GM18498 (cell line): Measurements from ENCODE around the gene ACAP2.
"Not testable (repeated sequence)": the region's sequence is repeated elsewhere in the genome, so short reads cannot be mapped to it uniquely, and the experiment has no call there.

ENCODE experiments used
- ATAC-seq: cut with Tn5 transposase; IDR thresholded peaks from one replicate; pipeline ENCODE4 v1.9.1; 2021; ENCODE audit warnings: mild to moderate bottlenecking, moderate library complexity; ENCODE audit not compliant: unreplicated experiment

The ACAP2 gene

DNA sequence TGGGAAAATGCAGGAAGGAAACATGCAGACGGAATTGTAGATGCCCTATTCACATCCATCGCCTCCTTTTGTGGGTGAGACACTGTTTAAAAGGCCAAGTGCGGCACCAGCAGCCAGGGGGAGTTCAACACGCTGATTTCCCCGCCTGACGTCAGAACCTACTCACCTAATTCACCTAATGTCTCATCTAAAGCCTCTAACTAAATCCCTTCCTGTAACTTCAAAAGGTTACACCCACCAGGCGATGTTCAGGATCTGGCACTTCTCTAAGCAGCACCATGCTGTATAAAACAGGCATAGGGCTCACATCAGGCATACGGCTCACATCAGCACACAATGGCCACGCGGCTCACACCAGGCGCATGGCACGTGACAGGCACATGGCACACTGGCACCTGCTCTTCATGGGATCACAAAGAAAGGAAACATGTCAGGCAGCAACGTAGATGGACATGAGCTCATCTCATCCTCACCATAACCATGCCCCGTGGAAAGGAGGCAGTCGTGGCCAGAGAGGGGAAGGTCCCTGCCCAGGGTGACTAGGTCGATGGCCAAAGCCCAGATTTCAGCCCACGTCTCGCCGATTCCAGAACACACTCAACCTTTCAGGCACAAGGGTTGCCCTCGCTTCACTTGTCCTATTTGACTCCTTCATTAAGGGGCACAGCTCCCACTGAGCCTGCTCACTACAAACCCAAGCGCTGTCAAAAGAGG, 193.6 kb downstream of the ACAP2 start:
- no peak for ATAC-seq

DNA sequence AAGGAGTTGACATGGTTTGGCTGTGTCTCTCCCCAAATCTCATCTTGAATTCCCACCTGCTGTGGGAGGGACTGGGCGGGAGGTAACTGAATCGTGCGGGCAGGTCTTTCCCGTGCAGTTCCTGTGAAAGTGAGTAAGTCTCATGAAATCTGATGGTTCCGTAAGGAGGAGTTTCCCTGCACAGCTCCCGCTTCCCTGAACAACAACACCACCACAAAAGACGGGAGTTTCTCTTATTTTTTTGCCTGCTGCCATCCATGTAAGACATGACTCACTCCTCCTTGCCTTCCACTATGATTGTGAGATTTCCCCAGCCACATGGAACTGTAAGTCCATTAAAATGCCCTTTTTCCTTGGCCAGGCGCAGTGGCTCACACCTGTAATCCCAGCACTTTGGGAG, 194.5 kb downstream of the ACAP2 start:
- ATAC-seq, result no peak

DNA sequence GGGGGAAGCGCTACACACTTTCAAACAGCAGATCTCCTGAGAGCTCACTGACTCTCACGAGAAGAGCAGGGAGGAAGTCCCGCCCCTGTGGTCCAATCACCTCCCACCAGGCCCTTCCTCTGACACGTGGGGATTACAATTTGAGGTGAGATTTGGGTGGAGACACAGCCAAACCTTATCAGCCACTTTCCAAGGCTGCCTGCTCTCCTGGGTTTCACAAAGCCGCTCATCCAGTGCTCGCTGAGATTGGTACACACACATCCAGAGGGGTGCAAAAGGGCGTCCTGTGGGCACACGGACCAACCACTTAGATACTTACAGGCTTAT, 195.0 kb downstream of the ACAP2 start:
- ATAC-seq, result no peak

DNA sequence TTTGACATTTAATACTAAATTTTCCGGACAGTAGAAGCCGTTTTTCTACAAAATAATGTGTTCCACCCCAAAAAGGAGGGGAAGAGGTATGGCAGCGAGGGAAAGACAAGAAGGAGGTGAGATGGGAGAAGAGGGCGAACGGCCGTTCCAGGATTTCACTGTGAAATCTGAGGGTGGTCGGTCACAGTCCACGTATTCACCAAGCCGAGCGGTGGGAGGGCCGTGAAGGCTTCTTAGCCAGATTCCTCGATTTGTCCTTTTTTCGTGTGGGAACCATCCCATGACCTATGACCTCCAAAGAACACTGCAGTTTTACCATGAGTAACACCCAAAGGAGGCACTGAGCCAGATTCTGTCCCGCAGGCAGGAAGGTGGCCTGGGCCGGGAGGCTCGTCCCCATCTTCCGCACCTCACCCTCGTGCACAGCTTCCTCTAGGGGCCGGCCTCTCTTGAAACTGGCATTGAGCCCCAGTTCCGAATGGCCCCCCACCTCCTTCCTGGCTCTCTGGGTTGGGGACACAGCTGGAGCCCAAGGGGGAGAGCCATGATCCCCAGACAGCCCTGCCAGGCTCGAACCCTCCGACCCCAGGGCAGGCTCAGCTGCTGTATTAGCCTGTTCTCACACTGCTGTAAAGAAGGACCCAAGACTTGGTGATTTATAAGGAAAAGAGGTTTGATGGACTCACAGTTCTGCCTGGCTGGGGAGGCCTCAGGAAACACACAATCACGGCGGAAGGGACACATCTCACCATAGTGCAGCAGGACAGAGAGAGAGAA, 195.5 kb downstream of the ACAP2 start:
- no peak for ATAC-seq

DNA sequence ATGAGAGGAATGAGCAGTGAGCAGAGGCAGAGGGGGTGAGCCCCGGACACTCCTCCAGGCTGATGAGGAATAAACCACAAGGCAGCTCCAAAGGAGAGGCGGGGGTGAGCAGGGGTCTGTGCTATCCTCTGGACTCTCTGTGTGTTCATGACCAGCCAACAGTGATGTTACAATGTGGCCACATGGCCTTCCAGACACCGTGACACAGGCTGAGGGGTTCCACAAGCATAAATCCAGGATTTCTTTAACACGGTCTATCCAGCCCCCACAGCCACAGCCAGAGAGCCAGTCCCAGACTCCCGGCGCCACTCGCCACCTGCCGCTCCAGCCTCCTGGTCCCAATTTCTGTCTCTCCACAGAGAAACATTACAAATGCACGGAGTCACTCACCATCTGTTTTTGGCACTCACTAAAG, 196.2 kb downstream of the ACAP2 start:
- no peak for ATAC-seq

DNA sequence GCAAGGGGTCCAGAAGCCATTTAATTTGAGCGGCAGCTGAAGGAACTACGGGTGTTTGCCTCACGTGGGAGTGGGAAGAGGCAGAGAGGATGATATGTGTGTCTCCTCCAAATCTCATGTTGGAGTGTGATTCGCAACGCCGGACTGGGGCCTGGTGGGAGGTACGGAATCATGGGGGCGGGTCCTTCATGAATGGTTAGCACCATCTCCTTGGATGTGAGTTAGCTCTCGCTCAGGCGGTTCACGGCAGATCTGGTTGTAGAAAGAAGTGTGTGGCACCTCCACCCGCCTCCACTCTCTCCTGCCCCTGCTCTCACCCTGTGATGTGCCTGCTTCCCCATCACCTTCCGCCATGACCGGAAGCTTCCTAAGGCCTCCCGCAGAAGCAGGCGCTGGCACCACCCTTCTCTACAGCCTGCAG, 197.3 kb downstream of the ACAP2 start:
- no peak for ATAC-seq

DNA sequence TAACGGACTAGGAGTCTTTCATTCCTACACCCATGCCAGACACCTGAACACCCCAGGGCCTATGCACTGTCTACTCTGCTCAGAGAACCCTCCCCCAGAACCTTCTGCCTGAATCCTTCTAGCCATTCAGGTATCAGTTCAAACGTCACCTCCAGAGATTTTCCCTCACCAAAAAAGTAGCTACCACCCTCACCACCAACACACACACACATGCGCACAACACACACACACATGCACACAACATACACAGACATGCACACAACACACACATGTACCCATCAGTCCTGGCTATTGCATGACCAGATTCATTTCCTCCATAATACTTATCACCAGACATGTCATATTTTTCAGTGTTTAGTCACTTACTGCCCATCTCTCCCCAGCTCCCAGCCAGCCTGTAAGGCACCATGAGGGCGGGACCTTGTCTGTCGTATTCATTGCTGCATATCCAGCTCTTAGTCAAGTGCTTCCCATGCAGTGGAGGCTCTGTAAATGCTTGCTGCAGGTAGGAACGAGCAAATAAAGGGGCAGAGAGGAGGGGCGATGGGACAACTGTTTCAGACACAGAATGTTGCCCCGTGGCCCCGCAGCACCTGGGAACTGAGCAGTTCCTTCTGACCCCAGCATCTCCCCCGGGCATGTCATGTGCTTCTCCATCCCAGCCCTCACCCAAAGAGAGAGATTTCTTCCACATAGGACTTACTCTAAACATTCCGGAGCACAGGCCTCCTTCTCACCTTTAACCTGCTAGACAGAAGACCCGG, 201.0 kb downstream of the ACAP2 start:
- ATAC-seq, result no peak

DNA sequence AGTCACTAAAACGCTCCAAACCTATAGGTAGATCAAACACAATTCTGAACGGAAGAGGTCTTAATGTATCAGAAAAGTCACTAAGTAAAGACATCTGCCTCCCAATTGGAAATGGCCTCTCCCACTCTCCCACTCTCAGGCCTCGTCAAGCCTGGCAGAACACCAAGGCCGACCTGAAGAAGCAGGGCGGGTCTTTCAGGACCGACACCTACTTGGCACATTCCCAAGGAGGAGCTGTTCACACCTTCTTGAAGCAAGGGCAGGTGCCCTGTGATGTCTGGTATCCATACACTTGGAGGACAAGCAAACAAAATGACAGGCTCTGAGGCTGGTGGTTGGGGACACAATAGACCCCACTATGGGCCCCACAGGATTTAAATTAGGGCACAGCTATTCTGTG, 201.9 kb downstream of the ACAP2 start:
- ATAC-seq, result no peak

DNA sequence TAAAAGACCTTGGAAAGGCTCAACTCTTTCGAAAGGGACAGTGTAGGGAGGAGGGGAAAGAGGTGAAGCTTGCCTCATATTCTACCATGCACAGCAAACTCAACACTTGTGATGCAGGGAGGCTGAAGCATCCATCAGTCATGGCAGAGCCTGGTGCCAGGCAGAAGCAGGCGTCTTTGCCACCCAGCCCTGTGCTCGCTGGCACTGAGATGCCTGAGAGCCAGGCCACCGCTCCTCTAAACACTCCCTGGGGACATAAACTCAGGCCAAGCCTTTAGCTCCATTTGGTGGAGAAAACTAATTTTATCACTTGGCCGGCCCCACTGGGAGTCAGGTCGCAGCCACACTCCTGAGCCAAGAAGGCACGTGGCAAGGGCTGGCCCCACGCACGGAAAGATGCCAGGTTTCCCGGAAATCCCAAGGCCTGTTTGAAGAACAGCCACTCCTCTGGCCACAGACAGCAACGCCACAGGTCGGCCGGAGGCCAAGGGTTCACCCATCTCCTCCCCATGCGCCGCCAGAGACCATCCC, 202.6 kb downstream of the ACAP2 start:
- no peak for ATAC-seq

DNA sequence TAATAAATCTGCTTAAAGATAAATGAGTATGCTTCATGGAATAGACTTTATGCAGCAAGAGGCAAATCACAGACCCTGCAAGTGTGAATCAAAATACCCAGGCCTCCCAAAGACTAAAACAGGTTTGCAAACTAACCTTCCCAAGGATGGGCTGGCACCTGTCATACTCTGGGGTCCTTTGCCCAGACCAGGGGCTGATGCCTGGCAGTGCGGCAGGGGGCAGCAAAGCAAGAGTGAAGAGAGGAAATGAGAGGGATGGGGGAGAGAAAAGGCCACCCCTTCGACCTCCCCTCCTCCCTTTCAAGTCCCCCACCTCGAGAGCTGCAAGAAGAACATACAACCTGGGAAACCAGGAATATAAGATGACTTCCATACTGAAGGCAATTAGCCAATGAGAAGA, 203.7 kb downstream of the ACAP2 start:
- no peak for ATAC-seq

DNA sequence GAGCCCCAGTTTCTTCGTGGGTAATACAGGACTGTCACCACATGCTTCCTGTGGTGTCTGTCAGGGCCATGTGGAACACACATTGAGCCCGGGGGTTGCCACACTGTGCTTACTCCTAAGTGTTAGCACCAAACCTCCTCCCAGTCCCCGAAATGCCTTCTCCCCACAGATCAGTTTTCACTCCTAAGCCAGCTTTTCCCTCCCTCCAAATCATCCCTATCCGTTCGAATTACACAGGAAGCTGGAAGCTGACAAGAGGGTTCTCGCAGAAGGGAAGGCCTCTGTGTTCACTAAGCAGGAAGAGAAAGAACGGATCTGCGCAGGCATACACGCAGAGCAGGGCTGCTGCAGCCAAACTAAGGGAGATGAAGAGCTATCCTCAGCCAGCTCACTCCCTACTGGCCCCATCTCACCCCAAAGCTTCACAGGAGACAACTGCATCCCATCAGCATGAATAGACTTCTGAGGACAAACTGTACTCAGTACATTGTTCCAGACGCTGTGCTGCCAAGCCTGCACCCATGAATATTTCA, 204.2 kb downstream of the ACAP2 start:
- ATAC-seq, result no peak

DNA sequence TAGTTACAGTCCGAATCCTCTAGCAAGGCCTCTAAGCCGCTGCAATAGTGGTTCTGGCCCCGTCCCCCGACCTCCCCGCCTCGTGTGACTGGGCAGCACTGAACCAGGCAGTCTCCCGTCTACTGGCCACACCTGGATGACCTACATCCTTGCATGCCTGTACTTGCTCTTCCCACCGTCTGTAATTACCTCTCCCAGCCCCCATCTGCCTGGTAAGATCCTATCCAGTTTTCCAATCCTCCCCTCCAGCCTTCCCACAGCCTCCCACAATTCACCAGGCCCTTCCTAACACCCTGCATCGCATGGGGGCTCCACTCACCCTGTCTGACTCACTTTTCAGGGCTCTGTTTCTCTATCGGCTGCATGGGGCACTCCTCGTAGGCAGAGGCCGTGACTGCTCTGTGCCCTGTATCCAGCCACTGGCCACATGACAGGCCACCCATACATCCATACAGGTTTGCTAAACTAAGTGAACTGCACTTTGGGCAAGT, 204.7 kb downstream of the ACAP2 start:
- ATAC-seq, result no peak

DNA sequence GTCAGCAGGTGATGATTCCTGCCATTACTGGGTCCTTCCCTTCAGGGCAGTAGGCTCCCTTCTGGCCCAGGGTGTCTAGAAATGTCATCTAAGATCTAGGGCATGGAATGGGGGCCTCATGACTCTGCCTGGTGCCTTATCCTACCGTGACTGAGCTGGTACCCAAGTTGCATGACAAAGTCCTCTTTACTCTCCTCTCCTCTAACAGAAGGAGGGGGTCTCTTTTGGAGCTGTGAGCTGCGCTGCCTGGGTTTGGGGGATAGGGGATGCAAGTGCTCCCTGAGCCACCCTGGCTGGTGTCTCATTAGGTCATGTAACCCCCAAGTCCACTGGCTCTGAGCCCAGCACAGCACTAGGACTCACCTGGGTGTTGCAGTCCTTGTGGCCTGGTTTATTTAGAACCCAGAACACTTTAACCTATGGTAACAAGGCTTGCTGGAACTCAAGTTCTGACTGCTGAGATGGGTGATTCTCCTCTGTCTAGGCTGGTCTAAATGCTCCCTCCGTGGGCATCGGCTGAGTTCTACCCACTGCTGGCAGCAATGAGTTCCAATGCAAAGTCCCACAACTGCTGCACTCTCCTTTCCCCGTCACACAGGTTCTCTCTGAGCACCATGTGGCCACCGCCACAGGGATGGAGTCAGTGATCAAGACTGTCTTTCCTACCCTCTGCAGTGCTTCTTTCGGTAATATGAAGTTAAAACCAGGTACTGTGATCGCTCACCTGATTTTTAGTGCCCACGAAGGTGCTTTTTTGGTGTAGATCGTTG, 205.8 kb downstream of the ACAP2 start:
- ATAC-seq, result no peak

DNA sequence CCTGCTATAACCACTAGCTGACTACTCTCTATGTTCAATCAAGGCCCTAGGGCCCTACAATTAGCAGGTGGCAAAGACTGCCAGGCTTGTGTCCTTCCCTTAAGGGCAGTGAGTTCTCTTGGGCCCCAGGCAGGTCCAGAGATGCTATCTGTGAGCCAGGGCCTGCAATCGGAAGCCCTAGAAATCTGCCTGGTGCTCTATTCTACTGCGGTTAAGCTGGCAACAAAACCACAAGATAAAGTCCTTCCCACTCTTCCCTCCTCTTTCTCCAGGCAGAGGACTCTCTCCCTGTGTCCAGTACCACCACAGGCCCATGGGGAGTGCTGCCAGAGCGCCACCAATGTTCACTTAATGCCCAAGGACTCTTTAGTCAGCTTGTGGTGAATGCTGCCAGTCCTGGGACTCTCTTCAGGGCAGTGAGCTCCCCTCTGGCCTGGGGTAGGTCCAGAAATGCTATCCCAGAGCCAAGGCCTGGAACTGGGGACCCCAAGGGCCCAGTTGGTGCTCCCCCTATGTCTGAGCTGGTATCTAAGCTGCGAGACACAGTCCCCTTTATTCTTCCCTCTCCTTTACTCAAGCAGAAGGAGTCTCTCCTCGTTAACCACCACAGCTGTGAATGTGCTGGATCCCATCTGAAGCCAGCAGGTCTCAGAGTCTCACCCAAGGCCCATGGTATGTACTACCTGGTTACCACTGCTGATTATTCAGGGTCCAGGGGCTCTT, 206.6 kb downstream of the ACAP2 start:
- no peak for ATAC-seq

DNA sequence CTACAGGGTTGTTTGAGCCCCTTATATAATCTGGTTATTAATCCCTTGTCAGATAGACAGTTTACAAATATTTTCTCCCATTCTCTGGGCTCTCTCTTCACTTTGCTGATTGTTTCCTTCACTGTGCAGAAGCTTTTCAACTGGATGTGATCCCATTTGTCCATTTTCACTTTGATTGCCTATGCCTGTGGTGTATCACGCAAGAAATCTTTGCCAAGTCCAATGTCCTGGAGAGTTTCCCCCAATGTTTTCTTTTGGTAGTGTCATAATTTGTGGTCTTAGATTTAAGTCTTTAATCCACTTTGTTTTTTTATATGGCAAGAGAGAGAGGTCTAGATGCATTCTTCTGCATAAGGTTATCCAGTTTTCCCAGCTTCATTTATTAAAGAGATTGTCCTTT, 212.6 kb downstream of the ACAP2 start:
- ATAC-seq, result no peak

DNA sequence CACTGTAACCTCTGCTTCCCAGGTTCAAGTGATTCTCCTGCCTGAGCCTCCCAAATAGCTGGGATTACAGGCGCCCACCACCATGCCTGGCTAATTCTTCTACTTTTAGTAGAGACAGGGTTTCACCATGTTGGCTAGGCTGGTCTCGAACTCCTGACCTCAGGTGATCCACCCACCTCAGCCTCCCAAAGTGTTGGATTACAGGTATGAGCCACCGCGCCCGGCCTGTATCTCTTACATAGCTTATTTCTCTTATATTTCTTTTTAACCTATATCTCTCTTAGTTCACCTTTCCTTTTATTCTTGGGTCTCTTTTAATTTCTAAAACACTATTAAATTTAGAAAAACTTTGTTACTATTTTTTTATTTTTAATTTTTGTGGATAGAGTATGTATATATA, 213.9 kb downstream of the ACAP2 start:
- not testable (repeated sequence) for ATAC-seq

DNA sequence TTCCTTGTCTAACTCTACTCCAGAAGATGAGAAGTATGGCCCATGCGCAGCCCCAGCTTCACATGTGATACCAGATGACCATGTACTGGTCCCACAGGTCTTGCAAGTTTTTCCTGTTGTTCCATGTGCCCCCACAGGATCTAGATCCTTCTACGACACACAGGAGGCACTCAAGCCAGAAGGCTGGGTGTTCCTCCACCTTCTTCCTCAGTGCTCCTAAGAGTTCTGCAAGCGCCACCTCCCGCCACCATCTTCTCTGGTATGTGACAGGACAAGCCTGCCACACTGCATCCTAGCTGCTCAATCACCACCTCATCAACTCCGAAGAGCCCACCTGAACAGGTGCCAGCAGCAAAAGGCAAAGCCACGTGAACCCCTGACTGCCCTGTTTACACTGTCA, 214.9 kb downstream of the ACAP2 start:
- no peak for ATAC-seq

DNA sequence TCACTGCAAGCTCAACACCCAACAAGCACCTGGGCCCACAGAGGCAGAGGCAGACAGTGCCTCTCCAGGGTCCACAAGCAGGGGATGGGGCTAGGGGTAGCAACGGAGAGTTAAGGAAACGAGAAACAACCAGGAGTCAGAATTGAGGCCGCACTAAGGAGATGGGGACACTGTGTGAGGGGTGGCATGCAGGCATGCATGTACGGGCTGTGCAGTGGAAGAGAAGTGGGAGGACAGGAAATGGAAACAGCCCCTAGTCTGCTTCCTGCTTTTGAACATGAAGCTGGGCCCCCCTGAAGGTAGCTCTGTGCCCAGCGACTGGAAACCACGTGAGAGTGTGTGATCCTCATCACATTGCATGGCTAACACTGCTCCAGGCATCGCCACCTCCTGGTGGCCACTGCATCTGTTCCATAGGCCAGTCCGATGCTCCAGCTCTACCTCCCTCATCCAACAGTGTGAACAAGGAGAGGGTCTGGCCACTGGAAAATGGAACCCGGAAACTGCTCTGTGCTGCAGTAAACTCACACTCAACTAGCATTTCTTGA, 215.8 kb downstream of the ACAP2 start:
- no peak for ATAC-seq

DNA sequence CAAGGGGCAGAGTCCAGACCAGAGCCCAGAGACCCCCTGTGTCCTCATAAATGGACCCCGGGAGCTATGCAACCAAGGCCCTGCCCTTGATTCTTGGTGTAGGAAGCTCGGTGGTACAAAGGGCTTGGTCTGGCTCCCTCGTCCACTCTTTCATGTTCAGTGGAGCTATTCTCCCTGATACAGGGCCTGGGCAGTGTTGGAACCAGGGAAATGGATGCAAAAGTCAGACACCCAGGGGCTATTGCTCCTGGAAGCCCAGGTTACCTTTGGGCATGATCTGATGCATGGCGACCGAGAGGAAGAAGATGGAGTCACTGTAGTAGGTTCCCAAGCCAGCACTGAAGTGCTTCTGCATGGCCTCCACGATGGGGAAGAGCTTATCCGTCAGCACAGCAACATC, 216.4 kb downstream of the ACAP2 start:
- no peak for ATAC-seq
